Mucosa of rectum (tissue), 2 donors: ENCODE data around the gene DBET.
"Not testable (repeated sequence)": the region's sequence is repeated elsewhere in the genome, so short reads cannot be mapped to it uniquely, and the experiment has no call there.

ENCODE experiments used
- H3K27ac ChIP-seq, 2 donors: one replicate each; pipeline ENCODE4 v1.7.0; 2013; ENCODE audit warnings: inconsistent platforms in 2 of 2, low read depth in 2 of 2, low read length in 2 of 2
- H3K27me3 ChIP-seq, 2 donors: one replicate each; pipeline ENCODE4 v1.7.0; 2013; ENCODE audit warnings: low read length in 2 of 2; ENCODE audit not compliant: control insufficient read depth in 2 of 2, insufficient read depth in 2 of 2
- H3K36me3 ChIP-seq, 2 donors: one replicate each; pipeline ENCODE4 v1.7.0; 2013; ENCODE audit warnings: low read length in 2 of 2; ENCODE audit not compliant: control insufficient read depth in 2 of 2, insufficient read depth in 2 of 2
- H3K4me1 ChIP-seq, 2 donors: one replicate each; pipeline ENCODE4 v1.7.0; 2013; ENCODE audit warnings: low read length in 2 of 2, mild to moderate bottlenecking in 1 of 2; ENCODE audit not compliant: control insufficient read depth in 2 of 2, insufficient read depth in 2 of 2
- H3K4me3 ChIP-seq, 2 donors: one replicate each; pipeline ENCODE4 v1.7.0; 2013; ENCODE audit warnings: low read length in 2 of 2
- H3K9ac ChIP-seq, 2 donors: one replicate each; pipeline ENCODE4 v1.7.0; 2013; ENCODE audit warnings: low read length in 2 of 2, low read depth in 1 of 2, mild to moderate bottlenecking in 1 of 2
- H3K9me3 ChIP-seq, 2 donors: one replicate each; pipeline ENCODE4 v1.7.0; 2013; ENCODE audit warnings: low read length in 2 of 2; ENCODE audit not compliant: control insufficient read depth in 2 of 2
- donor health status: healthy.
- donor health status: Normal muscosa, but diverticular disease.

DBET gene

DNA sequence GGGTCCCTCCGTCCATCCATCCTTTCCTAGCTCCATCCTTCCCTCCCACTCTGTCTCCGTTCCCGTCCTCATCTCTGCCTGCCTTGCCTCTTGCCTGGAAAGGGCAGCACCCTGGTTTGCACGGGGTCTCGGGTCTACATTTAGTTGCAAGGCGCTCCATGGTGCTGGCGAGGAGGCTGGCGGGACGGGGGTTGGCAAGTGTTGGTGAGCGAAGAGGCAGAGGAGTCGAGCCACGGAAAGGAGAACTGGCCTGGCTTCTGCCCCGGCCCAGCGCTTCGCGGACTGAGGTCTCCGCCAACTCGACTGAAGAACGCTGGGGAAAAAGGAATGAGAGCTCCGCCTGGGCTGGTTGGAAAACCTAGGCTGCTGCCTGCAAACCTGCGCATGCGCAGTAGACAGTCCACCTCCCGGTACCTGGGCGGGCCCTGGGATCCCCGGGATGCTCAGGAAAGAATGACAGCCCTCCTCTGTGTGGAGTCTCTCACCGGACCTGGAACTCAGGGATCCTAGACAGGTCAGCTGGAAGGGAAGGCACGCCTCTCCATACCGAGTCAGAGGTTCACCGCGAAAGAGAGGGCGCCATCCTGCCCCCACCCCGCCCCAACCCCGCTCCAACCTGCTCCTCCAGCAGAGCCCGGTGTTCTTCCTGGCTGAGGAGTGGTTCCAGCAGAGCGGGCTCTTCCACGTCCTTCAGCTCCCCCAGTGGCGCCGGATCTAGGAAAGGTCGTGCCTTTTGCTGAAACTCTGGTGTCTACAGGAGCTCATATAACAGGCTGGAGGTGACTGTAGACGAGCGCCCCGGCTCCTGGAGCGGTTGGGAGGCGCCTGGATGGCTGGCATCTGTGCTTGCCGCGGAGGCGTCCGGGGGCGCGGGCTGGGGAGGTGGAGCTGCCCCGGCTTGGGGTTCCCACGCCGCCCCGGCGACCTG lies 43.2 kb upstream of the DBET start:
- H3K9me3 ChIP-seq: no peaks in the 10 kb centered on the region
- no peak overlapping the region for H3K9ac ChIP-seq
- no peak overlapping the region for H3K4me3 ChIP-seq
- no peak overlapping the region for H3K27ac ChIP-seq
- H3K36me3 ChIP-seq: no peaks in the 10 kb centered on the region
- peaks cover 25 to 28% of the 10 kb centered on the region in 2 donors for H3K27me3 ChIP-seq
- no peaks in the 10 kb centered on the region for H3K4me1 ChIP-seq

DNA sequence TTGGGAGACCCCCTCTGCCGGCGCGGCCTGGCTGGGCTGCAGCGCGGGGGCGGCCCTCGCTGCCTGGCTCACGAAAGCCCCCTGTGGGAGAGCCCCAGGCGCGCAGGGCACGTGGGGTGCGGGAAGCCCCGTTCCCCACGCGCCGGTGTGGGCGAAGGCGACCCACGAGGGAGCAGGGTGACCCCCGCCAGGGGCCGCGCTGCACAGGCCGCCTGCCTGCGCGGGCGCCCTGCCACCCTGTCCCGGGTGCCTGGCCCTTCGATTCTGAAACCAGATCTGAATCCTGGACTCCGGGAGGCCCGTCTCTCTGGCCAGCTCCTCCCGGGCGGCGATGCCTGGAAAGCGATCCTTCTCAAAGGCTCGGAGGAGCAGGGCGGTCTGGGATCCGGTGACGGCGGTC lies 42.3 kb upstream of the DBET start:
- not testable (repeated sequence) for H3K27ac ChIP-seq, H3K36me3 ChIP-seq, H3K4me1 ChIP-seq, H3K4me3 ChIP-seq, H3K9me3 ChIP-seq, H3K9ac ChIP-seq
- peaks cover 23 to 25% of the 10 kb centered on the region in 2 donors for H3K27me3 ChIP-seq

DNA sequence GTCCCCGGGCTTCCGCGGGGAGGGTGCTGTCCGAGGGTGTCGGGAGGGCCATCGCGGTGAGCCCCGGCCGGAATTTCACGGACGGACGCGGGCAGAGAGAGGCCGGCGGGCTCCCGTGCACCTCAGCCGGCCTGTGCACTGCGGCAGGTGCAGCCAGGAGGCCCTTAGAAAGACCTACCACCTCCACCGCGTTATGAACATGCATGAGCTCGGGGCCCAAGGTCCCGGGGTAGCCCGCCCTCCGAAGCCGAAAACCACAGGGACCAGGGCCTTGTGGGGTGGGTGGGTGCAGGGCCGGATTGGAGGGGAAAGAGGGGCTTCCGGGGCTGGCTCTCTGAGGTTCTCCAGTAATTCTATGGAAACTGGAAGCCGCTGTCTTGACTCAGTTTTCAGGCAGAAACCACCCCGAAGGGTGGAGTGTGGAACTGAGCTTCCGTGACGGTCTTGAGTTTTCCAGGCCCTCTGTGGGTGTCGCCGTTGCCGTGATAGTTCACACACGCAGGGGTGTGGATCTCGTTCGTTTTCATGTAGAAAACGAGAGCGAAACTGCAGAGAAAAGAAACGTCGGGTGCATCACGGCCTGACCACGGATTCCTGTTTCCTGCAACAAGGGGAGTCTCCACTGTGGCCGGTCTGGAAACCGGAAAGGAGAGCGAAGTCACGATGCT lies 41.6 kb upstream of the DBET start:
- Histone ChIP-seq H3K27me3 (peaks cover 22 to 23% of the 10 kb centered on the region in 2 donors), H3K4me3 (peak overlapping the region in 1 of 2 donors; percentile 31)
- not testable (repeated sequence) for H3K36me3 ChIP-seq, H3K9me3 ChIP-seq, H3K27ac ChIP-seq, H3K4me1 ChIP-seq, H3K9ac ChIP-seq

- H3K27ac ChIP-seq, H3K4me3 ChIP-seq, H3K9ac ChIP-seq, H3K4me1 ChIP-seq, H3K36me3 ChIP-seq, H3K27me3 ChIP-seq, H3K9me3 ChIP-seq: not testable (repeated sequence)
These were observed 37.1 kb upstream of the DBET start, which contains the start of gene FRG2 for GRCh38 chr4:190027156-190027555. Gene FRG2 (minus strand): TSS chr4:190027256. CDS start chr4:190027204, 52 bp downstream.

DNA sequence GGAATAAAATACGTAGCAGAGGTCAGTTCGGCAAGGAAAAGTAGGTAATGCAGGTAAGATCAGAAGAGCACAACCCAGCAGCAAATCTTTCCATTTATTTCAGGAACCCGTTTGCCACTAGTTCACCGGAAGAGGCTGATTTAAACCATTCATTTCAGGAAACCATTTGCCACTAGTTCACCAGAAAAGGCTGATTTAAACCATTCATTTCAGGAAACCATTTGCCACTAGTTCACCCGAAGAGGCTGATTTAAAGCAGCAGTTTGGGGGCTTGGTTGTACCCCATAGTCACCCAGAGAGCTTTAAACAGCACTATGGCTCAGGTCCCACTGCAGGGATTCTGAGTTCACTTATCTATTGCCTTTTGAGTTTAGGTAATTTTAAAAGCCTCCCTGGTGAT lies 33.0 kb upstream of the DBET start:
- not testable (repeated sequence) for H3K36me3 ChIP-seq, H3K9me3 ChIP-seq

GRCh38 chr4:190037704-190038388 lies 26.5 kb upstream of the DBET start:
- H3K36me3 ChIP-seq, H3K4me3 ChIP-seq, H3K4me1 ChIP-seq, H3K27ac ChIP-seq, H3K9ac ChIP-seq, H3K9me3 ChIP-seq, H3K27me3 ChIP-seq: not testable (repeated sequence)

More for the DNA sequence above, 33.0 kb upstream of the DBET start:
- not testable (repeated sequence) for H3K9ac ChIP-seq, H3K27ac ChIP-seq, H3K4me3 ChIP-seq, H3K27me3 ChIP-seq, H3K4me1 ChIP-seq

- not testable (repeated sequence) for H3K27me3 ChIP-seq
These were observed 23.4 kb upstream of the DBET start for GRCh38 chr4:190040873-190041272.

DNA sequence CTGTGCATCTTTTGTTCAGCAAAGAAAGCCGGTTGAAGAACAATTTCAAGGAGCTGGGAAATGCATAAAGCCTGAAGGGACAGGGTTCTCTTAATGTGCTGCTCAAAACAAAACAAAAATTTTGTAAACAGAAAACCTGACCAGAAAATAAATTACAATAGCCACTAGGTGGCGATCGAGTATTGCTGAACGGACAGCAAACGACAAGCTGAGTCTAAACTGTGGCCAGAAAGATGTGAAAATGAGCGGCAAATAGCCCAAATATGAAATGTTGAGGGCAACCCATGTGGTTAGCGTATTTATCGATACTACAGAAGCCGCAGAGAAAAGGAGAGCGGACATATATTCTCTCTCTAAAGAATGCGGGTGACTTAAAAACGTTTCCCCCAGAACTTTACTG lies 16.7 kb upstream of the DBET start:
- not testable (repeated sequence) for H3K4me1 ChIP-seq, H3K27ac ChIP-seq, H3K4me3 ChIP-seq, H3K9me3 ChIP-seq, H3K27me3 ChIP-seq, H3K9ac ChIP-seq, H3K36me3 ChIP-seq

More at GRCh38 chr4:190040873-190041272, 23.4 kb upstream of the DBET start:
- not testable (repeated sequence) for H3K4me3 ChIP-seq, H3K9me3 ChIP-seq, H3K36me3 ChIP-seq, H3K27ac ChIP-seq, H3K9ac ChIP-seq, H3K4me1 ChIP-seq

- H3K27ac ChIP-seq, H3K4me3 ChIP-seq, H3K4me1 ChIP-seq, H3K9me3 ChIP-seq, H3K9ac ChIP-seq, H3K36me3 ChIP-seq, H3K27me3 ChIP-seq: not testable (repeated sequence)
These were observed 14.7 kb upstream of the DBET start for GRCh38 chr4:190049378-190050239.
